SH-SY5Y (cell line): Measurements from ENCODE around the gene MAP4K2.

Source experiments
- GATA2 ChIP-seq: IDR thresholded peaks from 2 replicates; pipeline ENCODE4 v1.6.1; 2011; ENCODE audit warnings: mild to moderate bottlenecking, low read depth, low read length
- GATA3 ChIP-seq: IDR thresholded peaks from 2 replicates; pipeline ENCODE4 v1.6.1; 2011; ENCODE audit warnings: low read depth, mild to moderate bottlenecking, low read length, moderate library complexity

GRCh38 chr11:64778473-64779298 lies 24.3 kb downstream of the MAP4K2 start, which contains the start of gene SF1:
- no peak for TF ChIP-seq GATA3
- TF ChIP-seq GATA2, result no peak
